ENCODE results near the gene TUBGCP6.

Gene TUBGCP6

GRCh38 chr22:50196256-50196655 lies 48.6 kb downstream of the TUBGCP6 start:
- no peak overlapping the region for H2AFZ ChIP-seq (ENCODE audit: low read depth, low read length)
- no peak overlapping the region for H3K9ac ChIP-seq (ENCODE audit: low read depth, low read length)
- no peaks in the 10 kb centered on the region for H3K9me3 ChIP-seq (ENCODE audit: insufficient read depth, low read length, severe bottlenecking)
- H3K27ac ChIP-seq (ENCODE audit: low read length), result no peak overlapping the region
- no peak for TF ChIP-seq EZH2 (IDR thresholded peaks at IDR 0.05; ENCODE audit: borderline replicate concordance, low read depth, low read length, severe bottlenecking)
- TF ChIP-seq, protein P1, sequence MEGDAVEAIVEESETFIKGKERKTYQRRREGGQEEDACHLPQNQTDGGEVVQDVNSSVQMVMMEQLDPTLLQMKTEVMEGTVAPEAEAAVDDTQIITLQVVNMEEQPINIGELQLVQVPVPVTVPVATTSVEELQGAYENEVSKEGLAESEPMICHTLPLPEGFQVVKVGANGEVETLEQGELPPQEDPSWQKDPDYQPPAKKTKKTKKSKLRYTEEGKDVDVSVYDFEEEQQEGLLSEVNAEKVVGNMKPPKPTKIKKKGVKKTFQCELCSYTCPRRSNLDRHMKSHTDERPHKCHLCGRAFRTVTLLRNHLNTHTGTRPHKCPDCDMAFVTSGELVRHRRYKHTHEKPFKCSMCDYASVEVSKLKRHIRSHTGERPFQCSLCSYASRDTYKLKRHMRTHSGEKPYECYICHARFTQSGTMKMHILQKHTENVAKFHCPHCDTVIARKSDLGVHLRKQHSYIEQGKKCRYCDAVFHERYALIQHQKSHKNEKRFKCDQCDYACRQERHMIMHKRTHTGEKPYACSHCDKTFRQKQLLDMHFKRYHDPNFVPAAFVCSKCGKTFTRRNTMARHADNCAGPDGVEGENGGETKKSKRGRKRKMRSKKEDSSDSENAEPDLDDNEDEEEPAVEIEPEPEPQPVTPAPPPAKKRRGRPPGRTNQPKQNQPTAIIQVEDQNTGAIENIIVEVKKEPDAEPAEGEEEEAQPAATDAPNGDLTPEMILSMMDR (IDR thresholded peaks at IDR 0.05; ENCODE audit: borderline replicate concordance, extremely low read depth, low read length, poor library complexity, severe bottlenecking), result no peak
- no peak overlapping the region for H3K4me3 ChIP-seq (ENCODE audit: low read depth in 1 of 2, low read length in 2 of 2)
- ATAC-seq (ENCODE audit: insufficient read depth, low read depth), result no peak
- H3K4me1 ChIP-seq (ENCODE audit: insufficient read depth, low read length), result peaks cover 31% of the 10 kb centered on the region
- peaks cover 40% of the 10 kb centered on the region for H3K79me2 ChIP-seq (ENCODE audit: insufficient read depth, low read length)
- peaks cover 60% of the 10 kb centered on the region for H4K20me1 ChIP-seq (ENCODE audit: insufficient read depth, low read length)
- no peak overlapping the region for H3K4me2 ChIP-seq (ENCODE audit: insufficient read depth, low read length)
- H3K36me3 ChIP-seq (ENCODE audit: insufficient read depth, low read length), result peaks cover 68% of the 10 kb centered on the region
- DNase-seq, result no peak
- H3K27me3 ChIP-seq (ENCODE audit: insufficient read depth, low read length, poor library complexity), result no peaks in the 10 kb centered on the region

DNA sequence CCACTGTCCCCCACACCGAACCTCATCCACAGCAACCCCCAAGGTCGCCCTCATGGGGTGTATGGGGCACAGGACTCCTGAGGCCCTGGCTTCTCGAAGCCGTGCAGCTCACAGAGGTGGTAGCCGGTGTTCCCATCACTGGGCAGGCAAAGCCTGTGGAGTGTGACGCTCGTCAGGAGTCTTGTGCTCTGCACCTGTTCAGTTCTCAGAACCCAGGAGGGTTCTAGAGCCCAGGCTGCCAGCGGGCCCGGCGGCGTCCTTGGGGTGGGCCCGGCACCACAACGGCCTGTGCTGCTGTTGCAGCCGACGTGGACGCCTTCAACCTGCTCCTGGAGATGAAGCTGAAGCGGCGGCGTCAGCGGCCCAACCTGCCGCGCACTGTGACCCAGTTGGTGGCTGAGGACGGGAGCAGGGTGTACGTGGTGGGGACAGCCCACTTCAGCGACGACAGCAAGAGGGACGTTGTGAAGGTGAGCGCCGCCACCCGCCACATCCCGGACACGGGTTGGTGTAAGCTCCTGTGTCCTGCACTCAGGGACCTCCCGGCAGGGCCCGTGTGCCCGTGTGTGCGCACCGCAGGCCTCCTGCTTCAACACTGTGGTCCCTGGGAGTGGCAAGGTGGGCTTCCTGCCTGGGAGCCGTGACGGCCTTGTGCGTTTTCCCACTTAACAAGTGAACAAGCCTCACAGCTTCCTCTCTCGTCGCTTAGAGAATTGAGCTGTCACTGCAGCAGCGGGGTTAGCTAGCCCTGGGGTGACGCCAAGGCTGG lies 50.6 kb downstream of the TUBGCP6 start:
- H3K27me3 ChIP-seq (ENCODE audit: insufficient read depth, low read length, poor library complexity), result no peaks in the 10 kb centered on the region
- DNase-seq (no peak), ATAC-seq (ENCODE audit: insufficient read depth, low read depth) (no peak)
- H2AFZ ChIP-seq (ENCODE audit: low read depth, low read length), result no peak overlapping the region
- H3K36me3 ChIP-seq (ENCODE audit: insufficient read depth, low read length), result peaks cover 70% of the 10 kb centered on the region
- H3K4me3 ChIP-seq (ENCODE audit: low read depth in 1 of 2, low read length in 2 of 2), result no peak overlapping the region
- peaks cover 74% of the 10 kb centered on the region for H4K20me1 ChIP-seq (ENCODE audit: insufficient read depth, low read length)
- H3K4me1 ChIP-seq (ENCODE audit: insufficient read depth, low read length), result peaks cover 39% of the 10 kb centered on the region
- H3K79me2 ChIP-seq (ENCODE audit: insufficient read depth, low read length), result peaks cover 48% of the 10 kb centered on the region
- TF ChIP-seq, protein P1 (IDR thresholded peaks at IDR 0.05; ENCODE audit: borderline replicate concordance, extremely low read depth, low read length, poor library complexity, severe bottlenecking), result no peak
- no peak for TF ChIP-seq EZH2 (IDR thresholded peaks at IDR 0.05; ENCODE audit: borderline replicate concordance, low read depth, low read length, severe bottlenecking)
- no peak overlapping the region for H3K4me2 ChIP-seq (ENCODE audit: insufficient read depth, low read length)
- no peak overlapping the region for H3K9ac ChIP-seq (ENCODE audit: low read depth, low read length)
- H3K9me3 ChIP-seq (ENCODE audit: insufficient read depth, low read length, severe bottlenecking), result no peaks in the 10 kb centered on the region
- H3K27ac ChIP-seq (ENCODE audit: low read length), result no peak overlapping the region

DNA sequence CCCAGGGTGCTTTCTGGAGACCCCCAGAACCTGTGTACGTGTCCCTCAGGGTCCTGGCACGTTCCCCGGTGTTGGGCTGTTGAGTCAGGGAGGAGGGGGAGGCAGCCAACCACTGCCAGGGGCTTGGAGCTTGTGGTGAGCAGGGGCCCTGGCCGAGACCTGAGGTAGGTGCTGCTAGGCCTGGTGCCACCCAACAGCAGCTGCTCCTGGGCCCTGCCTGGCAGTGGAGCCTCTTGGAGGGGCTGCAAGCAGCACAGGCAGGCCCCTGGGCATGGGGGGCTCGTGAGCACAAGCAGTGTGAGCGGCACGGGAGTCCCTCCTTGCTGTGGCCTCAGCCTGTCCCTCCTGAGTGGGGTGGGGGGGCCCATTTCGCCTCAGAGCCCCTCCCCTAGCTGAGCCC lies 51.2 kb downstream of the TUBGCP6 start:
- no peak for DNase-seq
- peaks cover 73% of the 10 kb centered on the region for H3K36me3 ChIP-seq (ENCODE audit: insufficient read depth, low read length)
- H3K4me1 ChIP-seq (ENCODE audit: insufficient read depth, low read length), result peaks cover 43% of the 10 kb centered on the region
- no peaks in the 10 kb centered on the region for H3K27me3 ChIP-seq (ENCODE audit: insufficient read depth, low read length, poor library complexity)
- no peak overlapping the region for H3K4me3 ChIP-seq (ENCODE audit: low read depth in 1 of 2, low read length in 2 of 2)
- H3K9ac ChIP-seq (ENCODE audit: low read depth, low read length), result no peak overlapping the region
- TF ChIP-seq, protein P1 (IDR thresholded peaks at IDR 0.05; ENCODE audit: borderline replicate concordance, extremely low read depth, low read length, poor library complexity, severe bottlenecking), result no peak
- TF ChIP-seq EZH2 (IDR thresholded peaks at IDR 0.05; ENCODE audit: borderline replicate concordance, low read depth, low read length, severe bottlenecking), result no peak
- peak overlapping the region; percentile 40 for H3K27ac ChIP-seq (ENCODE audit: low read length)
- peaks cover 54% of the 10 kb centered on the region for H3K79me2 ChIP-seq (ENCODE audit: insufficient read depth, low read length)
- no peaks in the 10 kb centered on the region for H3K9me3 ChIP-seq (ENCODE audit: insufficient read depth, low read length, severe bottlenecking)
- peaks cover 77% of the 10 kb centered on the region for H4K20me1 ChIP-seq (ENCODE audit: insufficient read depth, low read length)
- ATAC-seq (ENCODE audit: insufficient read depth, low read depth), result no peak
- no peak overlapping the region for H3K4me2 ChIP-seq (ENCODE audit: insufficient read depth, low read length)
- no peak overlapping the region for H2AFZ ChIP-seq (ENCODE audit: low read depth, low read length)
